ENCODE results near the gene C10orf71. TPM values are rescaled to one million over a fixed set of nuclear protein-coding genes. Genes with fewer than 3 reads are reported as not detected.

Gene C10orf71
- total RNA-seq, 1 experiment from 2014 or later = not detected

DNA sequence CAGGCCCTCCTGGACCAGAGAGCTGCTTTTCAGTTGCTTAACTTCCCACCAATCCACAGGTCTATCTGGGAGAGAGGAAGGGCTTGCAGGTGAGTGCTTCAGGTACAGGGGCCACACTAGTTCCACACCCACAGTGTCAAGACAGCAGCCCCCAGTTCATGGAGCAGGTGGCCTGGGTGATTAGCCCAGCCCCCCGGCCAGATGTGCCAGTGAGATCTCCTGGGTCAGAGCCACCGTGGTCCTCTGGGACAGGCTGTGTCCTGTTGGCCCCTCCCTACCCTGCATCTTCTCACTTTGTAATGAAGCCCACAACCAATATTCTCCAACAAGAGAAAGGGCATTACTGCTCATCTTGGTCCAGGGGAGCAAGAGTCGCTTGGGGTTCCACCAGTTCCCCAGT lies 66.3 kb downstream of the C10orf71 start:
- Histone ChIP-seq H3K4me3 (ENCODE audit: low read depth, low read length) (no peak overlapping the region), H3K4me1 (no peaks in the 10 kb centered on the region), H3K27me3 (replicated peaks; ENCODE audit: control insufficient read depth, insufficient read depth, low read length) (no peaks in the 10 kb centered on the region), H3K9me3 (no peaks in the 10 kb centered on the region), H3K36me3 (ENCODE audit: control insufficient read depth, insufficient read depth, low read length) (no peaks in the 10 kb centered on the region)
- Mint-ChIP-seq H3K9me3 (ENCODE audit: unreplicated experiment) (no peaks in the 10 kb centered on the region), H3K27me3 (ENCODE audit: insufficient read depth, unreplicated experiment) (peaks cover 13% of the 10 kb centered on the region), H3K4me1 (ENCODE audit: low read depth, unreplicated experiment) (no peaks in the 10 kb centered on the region), H3K36me3 (ENCODE audit: insufficient read depth, unreplicated experiment) (no peaks in the 10 kb centered on the region), H3K4me3 (ENCODE audit: unreplicated experiment) (no peak overlapping the region), H3K27ac (ENCODE audit: unreplicated experiment) (no peak overlapping the region)
- POLR2A ChIA-PET = no interaction called here
- no TSS peak for BruUV-seq (replicated peaks)
- intact Hi-C loops (cut with micrococcal nuclease; ENCODE audit: unreplicated experiment) = no loop called here
- TF ChIP-seq, protein P1, sequence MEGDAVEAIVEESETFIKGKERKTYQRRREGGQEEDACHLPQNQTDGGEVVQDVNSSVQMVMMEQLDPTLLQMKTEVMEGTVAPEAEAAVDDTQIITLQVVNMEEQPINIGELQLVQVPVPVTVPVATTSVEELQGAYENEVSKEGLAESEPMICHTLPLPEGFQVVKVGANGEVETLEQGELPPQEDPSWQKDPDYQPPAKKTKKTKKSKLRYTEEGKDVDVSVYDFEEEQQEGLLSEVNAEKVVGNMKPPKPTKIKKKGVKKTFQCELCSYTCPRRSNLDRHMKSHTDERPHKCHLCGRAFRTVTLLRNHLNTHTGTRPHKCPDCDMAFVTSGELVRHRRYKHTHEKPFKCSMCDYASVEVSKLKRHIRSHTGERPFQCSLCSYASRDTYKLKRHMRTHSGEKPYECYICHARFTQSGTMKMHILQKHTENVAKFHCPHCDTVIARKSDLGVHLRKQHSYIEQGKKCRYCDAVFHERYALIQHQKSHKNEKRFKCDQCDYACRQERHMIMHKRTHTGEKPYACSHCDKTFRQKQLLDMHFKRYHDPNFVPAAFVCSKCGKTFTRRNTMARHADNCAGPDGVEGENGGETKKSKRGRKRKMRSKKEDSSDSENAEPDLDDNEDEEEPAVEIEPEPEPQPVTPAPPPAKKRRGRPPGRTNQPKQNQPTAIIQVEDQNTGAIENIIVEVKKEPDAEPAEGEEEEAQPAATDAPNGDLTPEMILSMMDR (IDR thresholded peaks at IDR 0.05; ENCODE audit: insufficient read depth in 1 of 2, low read depth in 1 of 2, low read length in 1 of 2, severe bottlenecking in 1 of 2, unreplicated experiment in 1 of 2) = no peak
- no peak for DNase-seq
- CTCF ChIA-PET = no interaction called here

DNA sequence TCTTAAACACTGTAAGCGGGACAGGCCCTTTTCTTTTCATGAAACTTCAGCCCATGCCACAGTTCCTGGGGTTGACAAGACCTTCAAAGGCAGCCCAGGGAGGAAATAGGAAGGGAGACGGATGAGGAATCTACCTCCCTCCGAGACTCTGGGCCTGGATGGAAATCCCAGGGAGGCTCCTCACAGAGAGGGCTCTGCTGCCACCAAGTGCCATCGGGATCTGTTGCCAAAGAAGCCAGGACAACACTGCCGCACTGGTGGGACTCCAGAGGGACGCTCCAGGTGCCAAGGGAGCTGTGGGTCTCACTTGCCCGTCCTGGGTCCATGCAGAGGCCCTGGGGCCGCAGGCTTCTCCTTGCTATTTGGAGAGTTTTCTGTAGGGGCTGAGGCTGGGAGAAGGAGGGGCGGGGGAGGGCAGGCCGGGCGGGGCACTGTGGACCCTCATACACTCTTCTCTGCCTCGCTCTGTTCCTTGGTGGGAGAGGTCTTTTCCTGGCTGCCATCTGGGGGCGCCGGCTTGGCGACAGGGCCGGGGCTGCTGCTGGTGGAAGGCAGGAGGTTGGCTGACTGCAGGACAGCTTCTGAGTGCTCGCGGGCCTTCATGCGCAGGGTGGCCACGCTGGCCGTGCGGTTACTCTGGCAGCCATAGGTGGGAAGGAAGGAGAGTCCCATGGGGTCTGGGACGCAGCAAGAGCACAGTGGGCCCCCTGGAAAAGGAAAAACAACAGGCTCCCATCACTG lies 66.9 kb downstream of the C10orf71 start:
- H3K4me1 Mint-ChIP-seq (ENCODE audit: low read depth, unreplicated experiment) = no peaks in the 10 kb centered on the region
- Histone ChIP-seq H3K27me3 (replicated peaks; ENCODE audit: control insufficient read depth, insufficient read depth, low read length) (no peaks in the 10 kb centered on the region), H3K4me1 (no peaks in the 10 kb centered on the region), H3K36me3 (ENCODE audit: control insufficient read depth, insufficient read depth, low read length) (no peaks in the 10 kb centered on the region), H3K4me3 (ENCODE audit: low read depth, low read length) (no peak overlapping the region), H3K9me3 (no peaks in the 10 kb centered on the region)
- H3K36me3 Mint-ChIP-seq (ENCODE audit: insufficient read depth, unreplicated experiment) = no peaks in the 10 kb centered on the region
- intact Hi-C loops (cut with micrococcal nuclease; ENCODE audit: unreplicated experiment) = no loop called here
- ChIA-PET CTCF (no interaction called here), POLR2A (no interaction called here)
- peaks cover 15% of the 10 kb centered on the region for H3K27me3 Mint-ChIP-seq (ENCODE audit: insufficient read depth, unreplicated experiment)
- DNase-seq = no peak
- H3K9me3 Mint-ChIP-seq (ENCODE audit: unreplicated experiment) = no peaks in the 10 kb centered on the region
- no peak overlapping the region for H3K4me3 Mint-ChIP-seq (ENCODE audit: unreplicated experiment)
- TF ChIP-seq, protein P1 (IDR thresholded peaks at IDR 0.05; ENCODE audit: insufficient read depth in 1 of 2, low read depth in 1 of 2, low read length in 1 of 2, severe bottlenecking in 1 of 2, unreplicated experiment in 1 of 2) = no peak
- BruUV-seq (replicated peaks) = no TSS peak
- H3K27ac Mint-ChIP-seq (ENCODE audit: unreplicated experiment) = no peak overlapping the region

DNA sequence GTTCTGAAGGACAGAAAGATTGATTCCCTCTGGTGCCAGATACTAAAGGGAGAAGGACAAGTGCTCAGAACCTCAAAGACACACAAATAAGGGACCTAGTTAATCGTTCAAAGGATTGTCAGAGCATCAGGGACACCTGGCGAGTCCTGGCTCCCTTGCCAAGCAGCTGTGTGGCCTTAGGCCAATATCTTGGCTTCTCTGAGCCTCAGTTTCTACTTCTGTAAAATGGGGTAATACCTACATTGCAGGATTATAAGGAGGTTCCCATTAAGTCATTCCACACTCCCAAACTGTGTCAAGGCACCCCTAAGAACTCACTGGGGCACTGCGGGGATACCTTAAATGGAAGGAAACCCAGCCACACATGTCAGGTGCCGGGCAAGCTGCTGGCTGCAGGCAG lies 67.5 kb downstream of the C10orf71 start:
- BruUV-seq (replicated peaks) = no TSS peak
- intact Hi-C loops (cut with micrococcal nuclease; ENCODE audit: unreplicated experiment) = no loop called here

More for the DNA sequence above, 67.5 kb downstream of the C10orf71 start:
- Mint-ChIP-seq H3K27ac (ENCODE audit: unreplicated experiment) (no peak overlapping the region), H3K4me1 (ENCODE audit: low read depth, unreplicated experiment) (no peaks in the 10 kb centered on the region), H3K27me3 (ENCODE audit: insufficient read depth, unreplicated experiment) (peaks cover 15% of the 10 kb centered on the region), H3K36me3 (ENCODE audit: insufficient read depth, unreplicated experiment) (no peaks in the 10 kb centered on the region), H3K9me3 (ENCODE audit: unreplicated experiment) (no peaks in the 10 kb centered on the region), H3K4me3 (ENCODE audit: unreplicated experiment) (no peak overlapping the region)
- Histone ChIP-seq H3K27me3 (replicated peaks; ENCODE audit: control insufficient read depth, insufficient read depth, low read length) (no peaks in the 10 kb centered on the region), H3K4me3 (ENCODE audit: low read depth, low read length) (no peak overlapping the region), H3K9me3 (no peaks in the 10 kb centered on the region), H3K36me3 (ENCODE audit: control insufficient read depth, insufficient read depth, low read length) (no peaks in the 10 kb centered on the region), H3K4me1 (no peaks in the 10 kb centered on the region)
- no peak for DNase-seq
- CTCF ChIA-PET = no interaction called here
- POLR2A ChIA-PET = no interaction called here
- TF ChIP-seq, protein P1 (IDR thresholded peaks at IDR 0.05; ENCODE audit: insufficient read depth in 1 of 2, low read depth in 1 of 2, low read length in 1 of 2, severe bottlenecking in 1 of 2, unreplicated experiment in 1 of 2) = no peak

Data from Caco-2 (cell line).